Endothelial cell of umbilical vein (primary cell): Measurements from ENCODE around the gene XIRP2. TPM values are rescaled to one million over a fixed set of nuclear protein-coding genes. Genes with fewer than 3 reads are reported as not detected.

Experiments
- BruUV-seq: library from RNA; stranded (reverse); fragments of 400-500 nt; replicated peaks from 2 replicates; lab custom pipeline; 2021; lab: Mats Ljungman, UMichigan
- CTCF ChIA-PET: fragments of 300-600, 350-600 bp; sonication (Branson Sonifier 250); formaldehyde crosslinking; loops from one replicate; lab custom pipeline; 2021; ENCODE audit warnings: antibody characterized with exemption, inconsistent platforms; lab: Charles Lee
- POLR2A ChIA-PET: fragments of 300-600, 350-600 bp; sonication (Branson Sonifier 250); formaldehyde crosslinking; loops from one replicate; lab custom pipeline; 2021; ENCODE audit warnings: antibody characterized with exemption, inconsistent platforms; lab: Charles Lee
- DNase-seq: peaks from one replicate; pipeline ENCODE4 v3.0.0-alpha.2; 2011; ENCODE audit warnings: low read depth, low spot score
- FAIRE-seq: peaks from 2 replicates; lab custom pipeline; 2011; peaks lifted over from hg19 to GRCh38; lab: Jason Lieb, UNC
- H2AFZ ChIP-seq: 2 replicates; pipeline ENCODE4 v1.6.0; 2012; ENCODE audit warnings: low read depth, low read length, control low read depth, inconsistent platforms
- H3K27ac ChIP-seq: 2 replicates; pipeline ENCODE4 v1.5.1; 2011; ENCODE audit warnings: low read depth, mild to moderate bottlenecking, control low read depth, low read length, moderate library complexity; ENCODE audit not compliant: insufficient read depth
- H3K27me3 ChIP-seq, 2 experiments: 2 replicates each; pipeline versions ENCODE4 v1.6.0 to v1.6.1; 2011; ENCODE audit warnings: low read length in 2 of 2, mixed read lengths in 1 of 2; ENCODE audit not compliant: control insufficient read depth in 2 of 2, insufficient read depth in 2 of 2
- H3K36me3 ChIP-seq, 2 experiments: 2 replicates in 1 of 2; 3 replicates in 1 of 2; pipeline ENCODE4 v1.5.1; 2011; ENCODE audit warnings: low read length in 2 of 2, mild to moderate bottlenecking in 1 of 2, moderate library complexity in 1 of 2; ENCODE audit not compliant: control insufficient read depth in 2 of 2, insufficient read depth in 2 of 2; ENCODE audit errors: extremely low read depth in 1 of 2
- H3K4me1 ChIP-seq: 3 replicates; pipeline ENCODE4 v1.5.1; 2011; ENCODE audit warnings: mild to moderate bottlenecking, low read length; ENCODE audit not compliant: control insufficient read depth, insufficient read depth; ENCODE audit errors: extremely low read depth
- H3K4me2 ChIP-seq: 2 replicates; pipeline ENCODE4 v1.6.1; 2011; ENCODE audit warnings: low read length, control low read depth, mixed read lengths; ENCODE audit not compliant: insufficient read depth
- H3K4me3 ChIP-seq, 3 experiments: fragments of 200-600 bp in 1 of 3; sonication (generic), shearing (Covaris generic) in 1 of 3; replicated peaks in 1 of 3; 2 replicates each; pipeline ENCODE4 v1.5.1; 2011 to 2016; ENCODE audit warnings: control low read depth in 3 of 3, low read length in 3 of 3, mild to moderate bottlenecking in 2 of 3, inconsistent platforms in 1 of 3, low read depth in 1 of 3, moderate library complexity in 1 of 3; ENCODE audit not compliant: insufficient read depth in 1 of 3
- H3K79me2 ChIP-seq: 2 replicates; pipeline ENCODE4 v1.6.0; 2012; ENCODE audit warnings: low read length, inconsistent platforms; ENCODE audit not compliant: control insufficient read depth, insufficient read depth
- H3K9ac ChIP-seq: replicated peaks from 2 replicates; pipeline ENCODE3; 2011; ENCODE audit warnings: low read length, control low read depth; ENCODE audit not compliant: insufficient read depth; ENCODE audit errors: extremely low read depth
- H3K9me1 ChIP-seq: replicated peaks from 3 replicates; pipeline ENCODE4 v1.6.0; 2011; ENCODE audit warnings: mild to moderate bottlenecking, low read length; ENCODE audit not compliant: control insufficient read depth, insufficient read depth; ENCODE audit errors: extremely low read depth
- H3K9me3 ChIP-seq: replicated peaks from 2 replicates; pipeline ENCODE4 v1.5.1; 2012; ENCODE audit warnings: low read length, inconsistent platforms; ENCODE audit not compliant: control insufficient read depth, insufficient read depth
- H4K20me1 ChIP-seq: replicated peaks from 2 replicates; pipeline ENCODE3; 2011; ENCODE audit warnings: mild to moderate bottlenecking, low read length; ENCODE audit not compliant: control insufficient read depth, insufficient read depth; ENCODE audit errors: extremely low read depth
- EZH2 ChIP-seq: IDR thresholded peaks from 2 replicates; pipeline ENCODE4 v1.6.1; 2012; ENCODE audit warnings: borderline replicate concordance, low read depth, mild to moderate bottlenecking, moderate library complexity, low read length, inconsistent platforms; ENCODE audit not compliant: severe bottlenecking
- FOS ChIP-seq: IDR thresholded peaks from 2 replicates; pipeline ENCODE4 v1.6.1; 2011; ENCODE audit warnings: mild to moderate bottlenecking, low read length, moderate library complexity, borderline replicate concordance; ENCODE audit not compliant: insufficient read depth
- GATA2 ChIP-seq: IDR thresholded peaks from 2 replicates; pipeline ENCODE4 v1.7.0; 2011; ENCODE audit warnings: low read depth, mild to moderate bottlenecking, moderate library complexity, mixed read lengths, low read length; ENCODE audit not compliant: insufficient read length, insufficient read depth
- JUN ChIP-seq: IDR thresholded peaks from 2 replicates; pipeline ENCODE4 v1.6.1; 2011; ENCODE audit warnings: borderline replicate concordance, low read depth; ENCODE audit not compliant: insufficient read length, insufficient read depth
- MYC ChIP-seq: IDR thresholded peaks from one replicate; pipeline ENCODE4 v1.6.1; 2011; ENCODE audit warnings: mild to moderate bottlenecking, low read depth, low read length
- POLR2A ChIP-seq: IDR thresholded peaks from 2 replicates; pipeline ENCODE4 v1.6.1; 2012; ENCODE audit warnings: low read depth, mild to moderate bottlenecking, control low read depth, low read length
- POLR2AphosphoS5 ChIP-seq: IDR thresholded peaks from 2 replicates; pipeline ENCODE4 v1.6.1; 2012; ENCODE audit warnings: low read depth, mild to moderate bottlenecking, control low read depth, low read length, moderate library complexity; ENCODE audit not compliant: insufficient read depth
- dilution Hi-C: fragments of 300-500 bp; cut with MboI; formaldehyde crosslinking; loops from one replicate; pipeline ENCODE4 v1.15.0; 2019; ENCODE audit warnings: low sequenced_read_pairs; ENCODE audit not compliant: extremely low pct_ligation_motif_present
- intact Hi-C: fragments of 100-400 bp; cut with micrococcal nuclease; formaldehyde crosslinking; loops from one replicate; pipeline ENCODE4 v1.10.0; 2022
- polyA plus RNA-seq, 4 experiments: library from polyadenylated mRNA; depleted of rRNA in 3 of 4; stranded (reverse) in 3 of 4; unstranded in 1 of 4; fragments of >200 nt; gene quantifications; 2 replicates each; pipeline versions ENCODE4 v1.2.1 to v1.2.3, GENCODE V29; 2011 to 2012; ENCODE audit warnings: missing spikeins in 1 of 4
- total RNA-seq: library from RNA; stranded (reverse); gene quantifications from 2 replicates; pipeline ENCODE4 v1.2.3, GENCODE V29; 2021
- TF ChIP-seq, protein P1 (sequence below): IDR thresholded peaks from 2 replicates; pipeline ENCODE4 v1.6.1; 2011; ENCODE audit not compliant: insufficient read depth, insufficient read length
- TF ChIP-seq, protein P2 (sequence below), 2 donors: IDR thresholded peaks; 1 replicate in 1 of 2; 2 replicates in 1 of 2; pipeline ENCODE4 v1.5.1; 2011; ENCODE audit warnings: low read length in 2 of 2, mild to moderate bottlenecking in 2 of 2, moderate library complexity in 2 of 2, control low read depth in 1 of 2, inconsistent platforms in 1 of 2, low read depth in 1 of 2; ENCODE audit not compliant: insufficient read depth in 1 of 2; ENCODE audit errors: extremely low read depth in 1 of 2

Gene XIRP2
- total and polyA plus RNA-seq, 2 donors (not counting 3 experiments of a cell fraction or from before 2014, with no cell fraction given): 0.08 to 0.66 TPM

- no peak for FAIRE-seq
- TF ChIP-seq, protein P1, sequence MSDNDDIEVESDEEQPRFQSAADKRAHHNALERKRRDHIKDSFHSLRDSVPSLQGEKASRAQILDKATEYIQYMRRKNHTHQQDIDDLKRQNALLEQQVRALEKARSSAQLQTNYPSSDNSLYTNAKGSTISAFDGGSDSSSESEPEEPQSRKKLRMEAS: no peak
- TF ChIP-seq JUN (no peak), MYC (no peak), POLR2A (no peak), GATA2 (no peak), POLR2AphosphoS5 (no peak), FOS (no peak), EZH2 (no peak)
- TF ChIP-seq, protein P2, sequence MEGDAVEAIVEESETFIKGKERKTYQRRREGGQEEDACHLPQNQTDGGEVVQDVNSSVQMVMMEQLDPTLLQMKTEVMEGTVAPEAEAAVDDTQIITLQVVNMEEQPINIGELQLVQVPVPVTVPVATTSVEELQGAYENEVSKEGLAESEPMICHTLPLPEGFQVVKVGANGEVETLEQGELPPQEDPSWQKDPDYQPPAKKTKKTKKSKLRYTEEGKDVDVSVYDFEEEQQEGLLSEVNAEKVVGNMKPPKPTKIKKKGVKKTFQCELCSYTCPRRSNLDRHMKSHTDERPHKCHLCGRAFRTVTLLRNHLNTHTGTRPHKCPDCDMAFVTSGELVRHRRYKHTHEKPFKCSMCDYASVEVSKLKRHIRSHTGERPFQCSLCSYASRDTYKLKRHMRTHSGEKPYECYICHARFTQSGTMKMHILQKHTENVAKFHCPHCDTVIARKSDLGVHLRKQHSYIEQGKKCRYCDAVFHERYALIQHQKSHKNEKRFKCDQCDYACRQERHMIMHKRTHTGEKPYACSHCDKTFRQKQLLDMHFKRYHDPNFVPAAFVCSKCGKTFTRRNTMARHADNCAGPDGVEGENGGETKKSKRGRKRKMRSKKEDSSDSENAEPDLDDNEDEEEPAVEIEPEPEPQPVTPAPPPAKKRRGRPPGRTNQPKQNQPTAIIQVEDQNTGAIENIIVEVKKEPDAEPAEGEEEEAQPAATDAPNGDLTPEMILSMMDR (IDR thresholded peaks at IDR 0.05; ENCODE audit: extremely low read depth in 1 of 2, insufficient read depth in 1 of 2, low read depth in 1 of 2, low read length in 2 of 2): no peak
- Histone ChIP-seq H3K9ac (no peak overlapping the region), H3K9me1 (no peaks in the 10 kb centered on the region), H2AFZ (no peak overlapping the region), H3K27ac (no peak overlapping the region), H4K20me1 (no peaks in the 10 kb centered on the region), H3K36me3 (no peaks in the 10 kb centered on the region), H3K9me3 (no peaks in the 10 kb centered on the region), H3K79me2 (no peaks in the 10 kb centered on the region), H3K4me2 (no peak overlapping the region), H3K4me3 (no peak overlapping the region), H3K27me3 (no peaks in the 10 kb centered on the region), H3K4me1 (no peaks in the 10 kb centered on the region)
- dilution Hi-C loops: no loop called here
- BruUV-seq: no TSS peak
- intact Hi-C loops: no loop called here
- CTCF ChIA-PET: no interaction called here
- POLR2A ChIA-PET: no interaction called here
- DNase-seq: no peak
These were observed 349.2 kb downstream of the XIRP2 start for GRCh38 chr2:167237478-167237877.
